T-helper 2 cell treated with Interferon-gamma antibody and Interleukin-4, amounts not matched to agents 5 μg/mL and 100 μg/mL, for 36 hours (primary cell): Measurements from ENCODE around the gene SIRPG.
"Not testable (repeated sequence)": the region's sequence is repeated elsewhere in the genome, so short reads cannot be mapped to it uniquely, and the experiment has no call there.

Experiments
- DNase-seq: peaks from one replicate; pipeline ENCODE4 v3.0.0; 2021; ENCODE audit warnings: low spot score
- H3K27ac Mint-ChIP-seq: one replicate; pipeline ENCODE4 v1.8.0; 2021; ENCODE audit warnings: mild to moderate bottlenecking, mixed read lengths
- H3K27me3 Mint-ChIP-seq: one replicate; pipeline ENCODE4 v1.8.0; 2021; ENCODE audit warnings: low read depth, mixed read lengths
- H3K36me3 Mint-ChIP-seq: one replicate; pipeline ENCODE4 v1.8.0; 2021; ENCODE audit warnings: low read depth, mixed read lengths
- H3K4me1 Mint-ChIP-seq: one replicate; pipeline ENCODE4 v1.8.0; 2021; ENCODE audit warnings: low read depth, mixed read lengths
- H3K4me3 Mint-ChIP-seq: one replicate; pipeline ENCODE4 v1.8.0; 2022; ENCODE audit warnings: mild to moderate bottlenecking, moderate library complexity, mixed read lengths
- H3K9me3 Mint-ChIP-seq: one replicate; pipeline ENCODE4 v1.8.0; 2021; ENCODE audit warnings: mixed read lengths

The SIRPG gene

DNA sequence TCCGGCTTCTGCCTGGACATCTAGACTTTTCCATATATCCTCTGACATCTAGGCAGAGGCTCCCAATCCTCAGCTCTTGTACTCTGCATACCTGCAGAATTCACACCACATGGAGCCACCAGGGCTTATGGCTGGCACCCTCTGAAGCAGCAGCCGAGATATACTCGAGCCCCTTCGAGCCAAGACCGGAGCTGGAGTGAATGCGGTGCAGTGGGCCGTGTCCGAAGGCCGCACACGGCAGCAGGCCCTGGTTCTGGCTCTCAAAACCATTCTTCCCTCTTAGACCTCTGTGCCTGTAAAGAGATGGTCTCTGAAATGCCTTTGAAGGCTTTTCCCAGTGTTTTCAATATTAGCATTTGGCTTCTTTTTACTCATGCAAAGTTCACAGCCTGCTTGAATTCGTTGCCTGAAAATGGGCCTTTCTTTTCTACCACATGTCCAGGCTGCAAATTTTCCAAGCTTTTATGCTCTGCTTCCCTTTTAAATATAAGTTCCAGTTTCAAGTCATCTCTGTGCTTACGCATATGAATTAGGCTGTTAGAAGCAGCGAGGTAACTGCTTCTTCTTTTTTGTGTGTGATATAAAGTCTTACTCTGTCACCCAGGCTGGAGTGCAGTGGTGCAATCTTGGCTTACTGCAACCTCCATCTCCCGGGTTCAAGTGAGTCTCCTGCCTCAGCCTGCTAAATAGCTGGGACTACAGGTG is 33.9 kb downstream of the SIRPG start:
- peaks cover 32% of the 10 kb centered on the region for H3K36me3 Mint-ChIP-seq
- peaks cover 10% of the 10 kb centered on the region for H3K9me3 Mint-ChIP-seq
- DNase-seq, result no peak
- no peaks in the 10 kb centered on the region for H3K27me3 Mint-ChIP-seq
- H3K27ac Mint-ChIP-seq, result peak overlapping the region; percentile 13
- H3K4me1 Mint-ChIP-seq, result peaks cover 59% of the 10 kb centered on the region
- no peak overlapping the region for H3K4me3 Mint-ChIP-seq

DNA sequence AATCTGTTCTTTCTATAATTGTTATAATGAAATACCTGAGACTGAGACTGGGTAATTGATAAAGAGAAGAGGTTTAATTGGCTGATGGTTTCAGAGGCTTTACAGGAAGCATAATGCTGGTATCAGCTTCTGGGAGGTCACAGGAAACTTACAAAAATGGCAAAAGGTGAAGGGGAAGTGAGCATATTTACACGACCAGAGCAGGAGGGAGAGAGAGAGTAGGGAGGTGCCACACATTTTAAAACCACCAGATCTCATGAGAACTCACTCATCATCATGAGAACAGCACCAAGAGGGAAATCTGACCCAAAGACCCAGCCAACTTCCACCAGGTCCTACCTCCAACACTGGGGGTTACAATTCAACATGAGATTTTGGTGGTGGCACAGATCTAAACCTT is 35.1 kb downstream of the SIRPG start:
- Mint-ChIP-seq H3K27me3 (no peaks in the 10 kb centered on the region), H3K4me1 (peaks cover 59% of the 10 kb centered on the region), H3K4me3 (peak overlapping the region; percentile 37), H3K9me3 (peaks cover 16% of the 10 kb centered on the region), H3K27ac (peak overlapping the region; percentile 75), H3K36me3 (peaks cover 30% of the 10 kb centered on the region)
- DNase-seq, result no peak

DNA sequence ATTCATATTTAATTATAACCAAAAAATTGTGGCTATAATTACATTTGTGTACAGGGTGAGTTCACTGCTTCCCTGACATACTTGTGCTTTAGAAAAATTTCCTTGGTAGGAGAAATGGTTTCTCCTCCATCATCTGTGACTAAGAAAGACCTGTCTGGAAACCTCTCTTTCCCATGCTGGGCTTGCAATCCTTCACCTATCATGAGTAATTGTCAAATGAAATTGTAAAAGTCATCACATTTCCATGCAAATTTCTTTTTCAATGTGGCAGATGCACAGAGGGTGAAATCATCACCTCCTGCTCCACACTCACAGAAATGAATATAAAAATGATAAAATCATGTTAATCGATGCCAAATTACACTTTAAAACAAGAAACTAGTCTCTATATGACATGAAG is 36.3 kb downstream of the SIRPG start:
- no peaks in the 10 kb centered on the region for H3K27me3 Mint-ChIP-seq
- DNase-seq, result no peak
- peaks cover 29% of the 10 kb centered on the region for H3K36me3 Mint-ChIP-seq
- H3K4me3 Mint-ChIP-seq, result no peak overlapping the region
- H3K9me3 Mint-ChIP-seq, result peaks cover 16% of the 10 kb centered on the region
- H3K27ac Mint-ChIP-seq, result no peak overlapping the region
- peaks cover 59% of the 10 kb centered on the region for H3K4me1 Mint-ChIP-seq

DNA sequence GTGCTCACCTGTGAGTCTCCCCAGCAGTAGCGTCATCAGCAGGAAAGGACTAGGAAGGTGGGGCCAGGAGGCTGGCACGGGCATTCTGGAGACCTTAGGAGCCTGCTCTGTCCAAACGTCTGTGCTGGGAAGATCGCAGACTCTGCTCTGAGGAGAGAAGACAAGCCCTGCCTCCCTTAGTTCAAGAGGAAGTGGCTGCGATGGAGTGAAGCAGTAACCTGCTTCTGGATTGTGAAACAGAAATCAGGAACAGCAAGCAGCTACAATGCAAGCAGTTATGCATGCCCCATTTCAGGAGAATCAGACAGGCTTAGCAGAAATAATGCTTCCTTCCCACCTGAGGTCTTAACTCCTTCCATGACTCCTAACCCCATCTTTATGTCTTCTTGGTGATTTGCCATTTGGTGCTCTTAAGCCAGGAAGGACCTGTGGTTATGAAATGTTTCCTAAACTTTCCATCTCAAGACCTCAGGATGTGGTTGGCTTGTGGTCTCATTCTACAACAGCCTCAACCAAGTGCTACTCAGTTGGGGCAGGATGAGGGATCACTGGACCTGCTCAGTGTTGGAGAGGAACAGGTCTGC is 37.6 kb downstream of the SIRPG start, which contains the start of gene SIRPB1:
Gene SIRPB1 (minus strand): TSS at position 149 of the 584 bp plus-strand sequence. CDS start 65 bp downstream, at position 84.
- H3K4me3 Mint-ChIP-seq, result peak within 1 kb of the TSS; percentile 26
- H3K36me3 Mint-ChIP-seq, result peaks cover 32% of the 10 kb centered on the region
- no peaks in the 10 kb centered on the region for H3K27me3 Mint-ChIP-seq
- DNase-seq, result no peak
- H3K27ac Mint-ChIP-seq, result peak within 1 kb of the TSS; percentile 14
- peaks cover 16% of the 10 kb centered on the region for H3K9me3 Mint-ChIP-seq
- peaks cover 52% of the 10 kb centered on the region for H3K4me1 Mint-ChIP-seq

DNA sequence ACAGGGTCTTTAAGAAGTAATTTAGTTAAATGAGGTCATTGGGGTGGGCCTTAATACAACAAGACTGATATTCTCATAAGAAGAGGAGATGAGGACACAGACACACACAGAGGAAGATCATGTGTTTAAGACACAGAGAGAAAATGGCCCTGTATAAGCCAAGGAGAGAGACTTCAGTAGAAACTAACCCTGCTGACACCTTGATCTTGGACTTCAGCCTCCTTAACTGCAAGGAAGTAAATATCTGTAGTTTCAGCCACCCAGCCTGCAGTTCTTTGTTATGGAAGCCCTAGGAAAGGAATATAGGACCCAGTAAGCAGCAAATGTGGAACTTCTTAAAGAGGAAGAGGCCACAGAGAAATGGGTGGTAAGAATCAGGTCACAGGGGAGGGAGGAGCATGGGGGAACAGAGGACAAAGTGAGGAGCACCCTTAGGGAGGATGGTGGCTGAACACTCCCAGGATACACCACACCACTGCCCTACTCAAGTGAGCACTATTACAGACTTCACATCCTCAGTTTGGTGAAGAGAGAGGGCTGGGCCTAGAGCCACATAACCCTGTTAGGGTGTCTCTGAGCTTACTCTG is 38.5 kb downstream of the SIRPG start:
- Mint-ChIP-seq H3K27ac (peak overlapping the region; percentile 14), H3K27me3 (no peaks in the 10 kb centered on the region), H3K4me1 (peaks cover 49% of the 10 kb centered on the region), H3K9me3 (peaks cover 16% of the 10 kb centered on the region), H3K4me3 (peak overlapping the region; percentile 26), H3K36me3 (peaks cover 34% of the 10 kb centered on the region)
- DNase-seq, result no peak

DNA sequence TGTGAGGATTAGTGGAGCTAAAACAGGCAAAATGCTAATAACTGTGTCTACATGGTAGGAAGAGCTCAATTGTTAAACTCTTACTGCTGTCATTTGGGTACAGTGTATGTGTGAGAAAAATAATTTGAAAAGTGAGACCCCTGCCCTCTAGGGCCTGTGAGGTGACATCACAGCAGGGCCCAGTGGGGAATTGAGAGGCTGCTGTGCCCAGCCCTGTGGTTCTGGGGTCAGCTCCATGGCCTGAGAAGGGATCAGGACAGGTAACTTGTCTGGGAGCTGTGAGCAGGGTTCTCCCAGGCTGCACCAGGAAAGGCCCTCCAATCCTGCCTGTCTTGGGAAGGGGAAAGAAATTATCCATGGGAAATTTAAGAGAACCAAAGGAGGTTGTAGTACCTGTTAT is 39.1 kb downstream of the SIRPG start:
- Mint-ChIP-seq H3K27me3 (no peaks in the 10 kb centered on the region), H3K27ac (no peak overlapping the region), H3K36me3 (peaks cover 34% of the 10 kb centered on the region), H3K4me3 (no peak overlapping the region), H3K9me3 (peaks cover 16% of the 10 kb centered on the region), H3K4me1 (peaks cover 47% of the 10 kb centered on the region)
- no peak for DNase-seq

DNA sequence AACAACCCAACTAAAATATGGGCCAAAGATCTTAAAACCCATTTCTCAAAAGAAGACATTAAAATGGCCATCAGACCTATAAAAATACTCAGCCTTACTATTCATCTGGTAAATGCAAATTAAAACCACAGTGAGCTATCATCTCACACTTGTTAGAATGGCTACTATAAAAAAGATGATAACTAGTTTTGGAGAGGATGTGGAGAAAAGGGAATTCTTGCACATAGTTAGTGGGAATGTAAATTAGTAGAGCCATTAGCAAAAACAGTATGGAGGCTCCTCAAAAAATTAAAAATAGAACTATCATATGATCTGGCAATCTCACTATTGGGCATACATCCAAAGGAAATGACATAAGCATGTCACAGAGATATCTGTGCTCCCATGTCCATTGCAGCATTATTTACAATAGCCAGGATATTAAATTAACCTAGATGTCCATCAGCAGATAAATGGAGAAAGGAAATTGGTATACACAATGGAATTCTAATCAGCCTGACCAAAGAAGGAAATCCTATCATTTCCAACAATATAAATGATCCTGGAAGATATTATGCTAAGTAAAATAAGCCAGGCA is 40.6 kb downstream of the SIRPG start:
- H3K27me3 Mint-ChIP-seq, result no peaks in the 10 kb centered on the region
- H3K27ac Mint-ChIP-seq, result no peak overlapping the region
- H3K4me3 Mint-ChIP-seq, result no peak overlapping the region
- peaks cover 16% of the 10 kb centered on the region for H3K9me3 Mint-ChIP-seq
- H3K4me1 Mint-ChIP-seq, result peaks cover 33% of the 10 kb centered on the region
- peaks cover 26% of the 10 kb centered on the region for H3K36me3 Mint-ChIP-seq
- no peak for DNase-seq

DNA sequence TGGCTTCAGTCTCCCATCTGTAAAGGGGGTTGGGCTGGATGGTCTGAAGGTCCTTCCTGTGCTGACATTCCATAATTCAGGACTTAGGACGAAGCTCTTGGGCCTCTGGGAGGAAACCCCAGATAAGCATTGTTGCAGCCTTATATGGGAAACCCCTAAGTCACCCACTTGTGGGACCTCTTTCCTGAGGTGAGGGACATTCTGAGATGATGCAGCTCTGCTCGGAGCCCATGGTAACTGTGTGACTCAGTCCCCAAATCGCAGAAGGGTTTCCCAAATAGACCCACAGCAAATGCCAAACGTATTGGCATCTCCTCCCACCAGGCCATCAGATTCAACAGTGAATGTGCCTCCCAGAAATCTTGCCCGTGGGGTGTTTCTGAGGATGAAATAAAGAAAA is 47.2 kb downstream of the SIRPG start:
- not testable (repeated sequence) for H3K9me3 Mint-ChIP-seq, H3K27me3 Mint-ChIP-seq, H3K27ac Mint-ChIP-seq, H3K4me1 Mint-ChIP-seq, DNase-seq, H3K4me3 Mint-ChIP-seq, H3K36me3 Mint-ChIP-seq

DNA sequence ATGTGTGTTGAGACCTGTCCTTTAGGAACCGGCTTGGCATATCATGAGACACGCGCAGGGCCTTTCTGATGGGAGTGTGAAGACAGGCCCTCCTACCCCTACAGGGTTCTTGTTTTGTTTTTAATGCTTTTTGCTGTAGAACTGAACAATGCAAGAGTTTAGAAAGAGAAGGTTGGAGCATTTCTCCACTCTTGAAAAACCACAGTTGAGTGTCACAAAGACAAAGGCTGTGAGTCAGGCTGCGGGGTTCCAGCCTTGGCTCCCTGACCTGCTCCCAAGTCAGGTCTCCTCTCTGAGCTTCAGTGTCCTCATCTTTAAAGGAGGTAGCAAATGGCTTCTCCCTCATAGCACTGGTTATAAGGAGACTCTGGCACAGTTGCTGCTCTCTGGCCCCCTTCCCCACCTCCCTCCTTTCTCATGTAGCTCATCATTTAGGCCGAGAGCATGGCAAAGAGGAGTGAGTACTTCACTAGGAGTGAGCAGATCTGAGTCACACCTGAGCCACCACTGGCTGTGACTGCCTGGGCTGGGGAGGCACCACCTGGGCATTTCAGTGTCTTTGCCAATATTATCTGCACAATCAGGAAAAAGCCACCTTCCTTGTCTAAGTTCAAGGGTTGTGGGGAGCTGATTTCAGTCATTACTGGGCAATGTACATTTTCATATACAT is 48.8 kb downstream of the SIRPG start:
- H3K4me3 Mint-ChIP-seq, DNase-seq, H3K27ac Mint-ChIP-seq, H3K9me3 Mint-ChIP-seq, H3K4me1 Mint-ChIP-seq, H3K36me3 Mint-ChIP-seq, H3K27me3 Mint-ChIP-seq: not testable (repeated sequence)

DNA sequence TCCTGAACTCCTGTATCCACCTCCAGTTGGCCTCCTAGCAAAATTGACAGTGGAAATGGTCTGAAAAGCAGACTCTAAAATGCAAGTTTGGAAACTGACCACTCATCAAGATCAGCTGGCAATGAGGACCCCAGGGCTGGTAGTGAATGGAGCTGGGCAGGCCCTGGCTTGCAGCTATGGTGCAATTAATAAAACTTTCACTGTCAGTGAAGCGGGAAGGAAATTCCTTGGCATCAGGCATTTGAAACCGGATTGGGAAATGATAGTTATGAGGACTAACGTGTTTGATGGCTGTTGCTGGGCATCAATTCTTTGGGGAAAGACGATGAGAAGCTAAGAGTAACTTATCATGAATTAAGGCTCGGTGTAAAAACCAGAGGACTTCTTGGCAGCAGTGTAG is 56.8 kb downstream of the SIRPG start:
- Mint-ChIP-seq H3K4me1 (no peaks in the 10 kb centered on the region), H3K36me3 (no peaks in the 10 kb centered on the region), H3K4me3 (no peak overlapping the region), H3K9me3 (no peaks in the 10 kb centered on the region), H3K27ac (no peak overlapping the region), H3K27me3 (no peaks in the 10 kb centered on the region)
- DNase-seq, result no peak

DNA sequence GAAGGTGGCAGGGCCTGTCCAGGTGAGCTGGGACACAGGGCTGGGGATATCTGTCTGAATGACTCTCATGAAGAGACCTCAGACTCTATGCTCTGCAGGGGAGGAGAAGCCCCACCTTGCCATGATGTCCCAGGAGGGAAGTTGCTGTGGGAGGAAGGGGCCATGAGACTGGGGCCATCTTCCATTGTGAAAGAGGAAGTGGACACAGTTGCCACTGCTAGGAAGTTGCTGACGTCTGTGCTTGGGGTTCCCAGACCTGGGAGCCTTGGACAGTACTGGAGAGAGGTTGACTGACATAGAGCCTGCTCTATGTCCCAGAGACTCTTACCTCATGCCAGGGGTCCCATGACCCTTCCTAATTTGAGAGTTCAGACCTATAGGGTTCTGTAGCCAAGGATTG is 62.2 kb downstream of the SIRPG start:
- Mint-ChIP-seq H3K4me3 (no peak overlapping the region), H3K27me3 (no peaks in the 10 kb centered on the region), H3K27ac (no peak overlapping the region), H3K9me3 (no peaks in the 10 kb centered on the region), H3K36me3 (no peaks in the 10 kb centered on the region), H3K4me1 (no peaks in the 10 kb centered on the region)
- no peak for DNase-seq

DNA sequence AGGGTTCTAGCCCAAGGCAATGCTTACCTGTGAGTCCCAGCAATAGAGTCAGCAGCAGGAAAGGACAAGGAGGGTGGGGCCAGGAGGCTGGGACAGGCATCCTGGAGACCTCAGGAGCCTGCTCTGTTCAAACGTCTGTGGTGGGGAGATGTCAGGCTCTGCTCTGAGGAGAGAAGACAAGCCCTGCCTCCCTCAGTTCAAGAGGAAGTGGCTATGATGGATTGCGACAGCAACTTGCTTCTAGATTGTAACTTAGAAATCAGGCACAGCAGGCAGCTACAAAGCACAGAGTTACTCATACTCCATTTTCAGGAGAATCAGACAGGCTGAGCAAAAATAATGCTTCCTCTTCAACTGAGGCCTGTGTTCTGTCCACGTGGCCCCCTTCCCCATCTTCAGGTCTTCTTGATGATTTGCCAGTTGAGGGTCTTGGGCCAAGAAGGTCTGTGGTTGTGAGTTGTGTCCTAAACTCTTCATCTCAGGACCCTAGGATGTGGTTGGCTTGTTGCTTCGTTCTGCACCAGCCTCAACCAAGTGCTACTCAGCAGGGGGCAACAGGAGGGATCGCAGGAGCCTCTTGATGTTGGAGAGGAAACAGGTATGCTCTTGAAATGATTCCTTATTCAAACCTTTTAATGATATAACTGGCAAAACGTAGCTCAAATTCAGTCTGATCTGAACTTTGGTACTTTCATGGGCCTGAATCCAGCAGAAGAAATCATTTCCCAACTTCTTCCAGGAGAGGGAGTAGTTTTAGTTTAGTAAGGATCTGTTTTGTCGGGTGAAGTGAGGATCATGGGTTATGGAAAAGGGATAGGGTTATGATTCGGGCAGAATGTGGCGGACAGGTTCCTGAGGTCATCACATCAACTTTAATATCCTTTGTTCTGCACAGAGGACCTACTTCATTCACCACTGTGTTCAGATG is 68.8 kb downstream of the SIRPG start:
- no peaks in the 10 kb centered on the region for H3K27me3 Mint-ChIP-seq
- no peak for DNase-seq
- no peaks in the 10 kb centered on the region for H3K36me3 Mint-ChIP-seq
- no peak overlapping the region for H3K4me3 Mint-ChIP-seq
- H3K27ac Mint-ChIP-seq, result no peak overlapping the region
- no peaks in the 10 kb centered on the region for H3K9me3 Mint-ChIP-seq
- H3K4me1 Mint-ChIP-seq, result no peaks in the 10 kb centered on the region

DNA sequence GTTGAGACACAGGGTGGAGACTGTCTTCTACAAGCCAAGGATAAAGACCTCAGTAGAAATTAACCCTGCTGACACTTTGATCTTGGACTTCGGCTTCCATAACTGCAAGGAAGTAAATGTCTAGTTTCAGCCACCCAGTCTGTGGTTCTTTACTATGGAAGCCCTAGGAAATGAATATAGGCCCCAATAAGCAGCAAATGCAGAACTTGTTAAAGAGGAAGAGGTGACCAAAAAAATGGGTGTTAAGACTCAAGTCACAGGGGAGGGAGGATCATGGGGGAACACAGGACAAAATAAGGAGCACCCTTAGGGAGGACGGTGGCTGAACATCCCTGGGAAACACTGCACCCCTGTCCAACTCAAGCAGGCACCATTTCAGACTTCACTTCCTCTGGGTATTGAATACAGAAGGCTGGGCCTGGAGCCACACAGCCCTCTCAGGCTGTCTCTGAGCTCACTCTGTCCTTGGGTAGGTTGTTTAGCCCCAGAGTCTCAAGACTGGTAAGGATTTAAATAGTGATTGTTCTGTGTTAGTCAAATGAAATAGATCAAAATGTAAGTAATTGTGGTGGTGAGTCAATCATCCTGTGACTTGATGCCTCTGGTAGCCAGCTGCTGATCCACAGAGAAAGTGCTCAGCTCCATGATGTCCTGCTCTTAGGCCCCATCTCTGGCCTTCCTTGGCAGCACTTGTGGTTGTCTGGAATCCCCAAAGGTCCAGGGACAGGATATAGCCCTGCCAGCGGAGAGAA is 69.6 kb downstream of the SIRPG start:
- H3K27me3 Mint-ChIP-seq, result no peaks in the 10 kb centered on the region

More for the DNA sequence above, 69.6 kb downstream of the SIRPG start:
- Mint-ChIP-seq H3K36me3 (no peaks in the 10 kb centered on the region), H3K9me3 (no peaks in the 10 kb centered on the region), H3K4me3 (no peak overlapping the region), H3K27ac (no peak overlapping the region), H3K4me1 (no peaks in the 10 kb centered on the region)
- DNase-seq, result no peak
